Esophagus muscularis mucosa (tissue), 4 donors: Measurements from ENCODE around the gene ADGRG4. TPM values are rescaled to one million over a fixed set of nuclear protein-coding genes. Genes with fewer than 3 reads are reported as not detected.

Experiments
- DNase-seq: peaks from one replicate; pipeline ENCODE4 v3.0.0-alpha.2; 2017; ENCODE audit errors: extremely low spot score
- H3K27ac ChIP-seq, 4 donors: fragments of 200-600 bp; sonication (generic); replicated peaks in 1 of 4; 1 replicate in 3 of 4; 2 replicates in 1 of 4; pipeline ENCODE4 v1.5.1; 2016 to 2019; ENCODE audit warnings: mild to moderate bottlenecking in 1 of 4
- H3K27me3 ChIP-seq, 4 donors: fragments of 200-600 bp; sonication (generic); one replicate each; pipeline versions ENCODE4 v1.5.1 to v1.6.0; 2016 to 2019
- H3K36me3 ChIP-seq, 4 donors: fragments of 200-600 bp; sonication (generic); one replicate each; pipeline ENCODE4 v1.5.1; 2016 to 2019
- H3K4me1 ChIP-seq, 4 donors: fragments of 200-600 bp; sonication (generic); one replicate each; pipeline ENCODE4 v1.5.1; 2016 to 2019
- H3K4me3 ChIP-seq, 4 donors: fragments of 200-600 bp; sonication (generic); 1 replicate in 2 of 4; 2 replicates in 2 of 4; pipeline ENCODE4 v1.5.1; 2016 to 2019; ENCODE audit warnings: mild to moderate bottlenecking in 4 of 4, moderate library complexity in 1 of 4
- H3K9me3 ChIP-seq, 4 donors: fragments of 200-600 bp; sonication (generic); 1 replicate in 3 of 4; 2 replicates in 1 of 4; pipeline ENCODE4 v1.5.1; 2016 to 2019
- CTCF ChIP-seq, 3 experiments: fragments of 200-600 bp in 2 of 3; fragments of 450-650 bp in 1 of 3; sonication (generic) in 2 of 3; IDR thresholded peaks; one replicate each; pipeline ENCODE4 v1.5.1; 2017 to 2019; ENCODE audit warnings: antibody characterized with exemption in 3 of 3, mild to moderate bottlenecking in 2 of 3, moderate library complexity in 1 of 3
- EP300 ChIP-seq: sonication (generic); formaldehyde crosslinking; IDR thresholded peaks from one replicate; pipeline ENCODE4 v1.6.1; 2017; ENCODE audit warnings: antibody characterized with exemption
- POLR2A ChIP-seq: fragments of 450-650 bp; IDR thresholded peaks from one replicate; pipeline ENCODE4 v1.6.1; 2017; ENCODE audit warnings: antibody characterized with exemption, moderate library complexity, mild to moderate bottlenecking, low read depth
- POLR2AphosphoS5 ChIP-seq, 2 donors: sonication (generic); formaldehyde crosslinking; IDR thresholded peaks; one replicate each; pipeline ENCODE4 v1.6.1; 2017; ENCODE audit warnings: antibody characterized with exemption in 2 of 2
- WGBS: methylation state at CpG from one replicate; pipeline ENCODE4 v1.1.5; 2018; 5-methylcytosine and 5-hydroxymethylcytosine counted together
- intact Hi-C: fragments of 100-400 bp; cut with DNase I; formaldehyde crosslinking; loops from one replicate; pipeline ENCODE4 v1.15.1; 2023
- total RNA-seq, 4 donors: library from RNA; depleted of rRNA; stranded (reverse); fragments of >200 nt; gene quantifications; one replicate each; pipeline versions ENCODE4 v1.1.0 to v1.2.1, GENCODE V29; 2016

Gene ADGRG4
- total RNA-seq, 4 donors from 2014 or later: under 0.01 to 0.17 (median 0.06) TPM; not detected in 1

- TF ChIP-seq POLR2AphosphoS5 (IDR thresholded peaks at IDR 0.05) (no peak), CTCF (IDR thresholded peaks at IDR 0.05) (no peak), EP300 (no peak), POLR2A (no peak)
- H3K36me3 ChIP-seq: no peaks in the 10 kb centered on the region
- no peak overlapping the region for H3K4me3 ChIP-seq
- no peak for DNase-seq
- H3K27me3 ChIP-seq: peaks cover 0 to 4% (median 0%) of the 10 kb centered on the region in 4 donors
- H3K4me1 ChIP-seq: no peaks in the 10 kb centered on the region
- H3K27ac ChIP-seq: no peak overlapping the region
- intact Hi-C loops: no loop called here
- 76% methylated on average over 2 of the region's 2 CpGs for WGBS
- no peaks in the 10 kb centered on the region for H3K9me3 ChIP-seq
Observed at GRCh38 chrX:136291824-136292223, 8.9 kb upstream of the ADGRG4 start.

- WGBS: 48% methylated on average over 2 of the region's 2 CpGs
- TF ChIP-seq POLR2A (no peak), EP300 (no peak), POLR2AphosphoS5 (IDR thresholded peaks at IDR 0.05) (no peak), CTCF (IDR thresholded peaks at IDR 0.05) (no peak)
- H3K27ac ChIP-seq: no peak overlapping the region
- H3K27me3 ChIP-seq: peaks cover 0 to 4% (median 0%) of the 10 kb centered on the region in 4 donors
- no peak overlapping the region for H3K4me3 ChIP-seq
- intact Hi-C loops: no loop called here
- no peak for DNase-seq
- no peaks in the 10 kb centered on the region for H3K9me3 ChIP-seq
- no peaks in the 10 kb centered on the region for H3K36me3 ChIP-seq
- no peaks in the 10 kb centered on the region for H3K4me1 ChIP-seq
Observed at GRCh38 chrX:136292656-136293055, 8.1 kb upstream of the ADGRG4 start.

GRCh38 chrX:136295380-136295779 is 5.4 kb upstream of the ADGRG4 start:
- Histone ChIP-seq H3K36me3 (no peaks in the 10 kb centered on the region), H3K4me3 (no peak overlapping the region), H3K27me3 (peaks cover 0 to 4% (median 0%) of the 10 kb centered on the region in 4 donors), H3K4me1 (no peaks in the 10 kb centered on the region), H3K27ac (no peak overlapping the region), H3K9me3 (no peaks in the 10 kb centered on the region)
- 79% methylated on average over 8 of the region's 8 CpGs for WGBS
- TF ChIP-seq POLR2AphosphoS5 (IDR thresholded peaks at IDR 0.05): no peak
- no peak for TF ChIP-seq POLR2A
- TF ChIP-seq CTCF (IDR thresholded peaks at IDR 0.05): no peak
- TF ChIP-seq EP300: no peak
- intact Hi-C loops: no loop called here
- no peak for DNase-seq

GRCh38 chrX:136303041-136303440 is 2.3 kb downstream of the ADGRG4 start:
- H3K27me3 ChIP-seq: no peaks in the 10 kb centered on the region
- H3K4me3 ChIP-seq: no peak overlapping the region
- no peak for DNase-seq
- TF ChIP-seq EP300: no peak
- TF ChIP-seq CTCF (IDR thresholded peaks at IDR 0.05): no peak
- TF ChIP-seq POLR2A: no peak
- no peak for TF ChIP-seq POLR2AphosphoS5 (IDR thresholded peaks at IDR 0.05)
- no peaks in the 10 kb centered on the region for H3K36me3 ChIP-seq
- H3K27ac ChIP-seq: no peak overlapping the region
- no peaks in the 10 kb centered on the region for H3K9me3 ChIP-seq
- intact Hi-C loops: no loop called here
- H3K4me1 ChIP-seq: no peaks in the 10 kb centered on the region
- 77% methylated on average over 3 of the region's 3 CpGs for whole genome bisulfite sequencing

- DNase-seq: no peak
- H3K36me3 ChIP-seq: no peaks in the 10 kb centered on the region
- H3K27ac ChIP-seq: no peak overlapping the region
- H3K4me3 ChIP-seq: no peak overlapping the region
- WGBS: 52% methylated on average over 3 of the region's 3 CpGs
- no peaks in the 10 kb centered on the region for H3K4me1 ChIP-seq
- intact Hi-C loops: no loop called here
- TF ChIP-seq POLR2A (no peak), EP300 (no peak), CTCF (IDR thresholded peaks at IDR 0.05) (no peak), POLR2AphosphoS5 (IDR thresholded peaks at IDR 0.05) (no peak)
- no peaks in the 10 kb centered on the region for H3K9me3 ChIP-seq
- no peaks in the 10 kb centered on the region for H3K27me3 ChIP-seq
Observed at GRCh38 chrX:136304493-136304892, 3.7 kb downstream of the ADGRG4 start.
